GM12864 (cell line): ENCODE measurements around the gene ZNF638.

ENCODE experiments used
- DNase-seq: peaks from one replicate; pipeline ENCODE4 v3.0.0-alpha.2; 2011; ENCODE audit warnings: low read depth
- H3K4me3 ChIP-seq: 2 replicates; pipeline ENCODE4 v1.5.1; 2011; ENCODE audit warnings: mild to moderate bottlenecking, low read depth, low read length, control low read depth
- TF ChIP-seq, protein P1 (sequence below): IDR thresholded peaks from 2 replicates; pipeline ENCODE4 v1.5.1; 2011; ENCODE audit warnings: low read depth, mild to moderate bottlenecking, moderate library complexity, low read length, control low read depth, inconsistent platforms; ENCODE audit errors: missing control alignments

The ZNF638 gene

DNA sequence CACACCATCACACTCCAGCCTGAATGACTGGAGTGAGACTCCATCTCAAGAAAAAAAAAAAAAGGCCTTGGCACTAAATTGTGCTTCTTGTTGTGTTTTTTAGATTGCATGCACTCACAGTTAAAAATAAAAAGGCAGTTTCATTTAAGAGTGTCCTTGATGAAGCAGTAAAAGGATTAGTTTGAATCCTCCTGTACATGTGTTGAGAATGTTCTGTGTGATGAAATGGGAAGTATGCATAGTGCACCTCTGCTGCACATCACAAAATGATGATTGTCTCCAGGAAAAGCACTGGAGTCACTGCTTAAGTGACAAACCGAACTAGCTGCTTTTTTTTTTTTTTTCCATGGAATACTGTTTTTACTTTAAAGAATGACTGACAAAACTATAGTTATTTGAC is 144.9 kb downstream of the ZNF638 start:
- TF ChIP-seq, protein P1, sequence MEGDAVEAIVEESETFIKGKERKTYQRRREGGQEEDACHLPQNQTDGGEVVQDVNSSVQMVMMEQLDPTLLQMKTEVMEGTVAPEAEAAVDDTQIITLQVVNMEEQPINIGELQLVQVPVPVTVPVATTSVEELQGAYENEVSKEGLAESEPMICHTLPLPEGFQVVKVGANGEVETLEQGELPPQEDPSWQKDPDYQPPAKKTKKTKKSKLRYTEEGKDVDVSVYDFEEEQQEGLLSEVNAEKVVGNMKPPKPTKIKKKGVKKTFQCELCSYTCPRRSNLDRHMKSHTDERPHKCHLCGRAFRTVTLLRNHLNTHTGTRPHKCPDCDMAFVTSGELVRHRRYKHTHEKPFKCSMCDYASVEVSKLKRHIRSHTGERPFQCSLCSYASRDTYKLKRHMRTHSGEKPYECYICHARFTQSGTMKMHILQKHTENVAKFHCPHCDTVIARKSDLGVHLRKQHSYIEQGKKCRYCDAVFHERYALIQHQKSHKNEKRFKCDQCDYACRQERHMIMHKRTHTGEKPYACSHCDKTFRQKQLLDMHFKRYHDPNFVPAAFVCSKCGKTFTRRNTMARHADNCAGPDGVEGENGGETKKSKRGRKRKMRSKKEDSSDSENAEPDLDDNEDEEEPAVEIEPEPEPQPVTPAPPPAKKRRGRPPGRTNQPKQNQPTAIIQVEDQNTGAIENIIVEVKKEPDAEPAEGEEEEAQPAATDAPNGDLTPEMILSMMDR: no peak
- no peak for DNase-seq
- H3K4me3 ChIP-seq: no peak overlapping the region

DNA sequence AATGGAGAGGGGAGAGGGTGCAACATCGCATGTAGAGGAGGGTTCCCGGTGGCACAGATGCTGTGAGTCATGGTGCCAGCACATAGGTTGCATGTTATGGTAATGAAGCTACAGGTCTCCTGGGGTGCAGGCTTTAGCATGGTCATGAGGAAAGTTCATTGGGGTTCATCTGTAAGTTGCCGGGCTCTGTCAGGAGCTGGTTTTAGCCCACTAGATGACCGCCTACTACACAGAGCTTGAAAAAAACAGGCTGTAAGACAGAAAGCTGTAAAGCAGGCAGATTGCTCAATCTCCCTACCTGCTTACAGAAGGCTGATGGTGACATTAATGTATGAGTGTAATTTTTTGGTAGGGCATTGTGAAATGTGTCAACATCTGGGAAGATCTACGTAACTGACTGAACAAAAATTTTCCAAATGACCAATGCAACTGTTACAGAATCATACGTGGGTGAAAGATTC is 145.7 kb downstream of the ZNF638 start:
- DNase-seq: no peak
- TF ChIP-seq, protein P1: no peak
- no peak overlapping the region for H3K4me3 ChIP-seq

DNA sequence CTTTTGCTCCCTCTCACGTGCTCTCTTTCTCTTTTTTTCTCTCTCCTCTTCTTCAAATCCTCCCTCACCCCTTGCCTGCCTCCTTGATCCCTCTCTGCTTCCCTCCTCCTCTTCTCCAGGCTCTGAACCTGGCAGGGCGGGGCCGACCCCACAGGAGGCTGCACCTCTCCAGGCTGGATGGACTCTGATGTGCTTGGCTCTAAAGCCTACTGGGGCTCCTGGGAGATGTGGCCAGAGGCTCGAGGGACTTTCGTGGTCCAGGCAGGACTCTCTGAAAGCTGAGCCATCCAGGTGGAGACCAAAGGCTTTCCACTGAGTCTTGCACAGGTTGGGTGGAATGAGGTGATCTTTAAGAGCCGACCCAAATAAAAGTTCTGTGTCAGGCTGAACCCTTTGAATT is 147.2 kb downstream of the ZNF638 start:
- TF ChIP-seq, protein P1: no peak
- no peak overlapping the region for H3K4me3 ChIP-seq
- DNase-seq: no peak

DNA sequence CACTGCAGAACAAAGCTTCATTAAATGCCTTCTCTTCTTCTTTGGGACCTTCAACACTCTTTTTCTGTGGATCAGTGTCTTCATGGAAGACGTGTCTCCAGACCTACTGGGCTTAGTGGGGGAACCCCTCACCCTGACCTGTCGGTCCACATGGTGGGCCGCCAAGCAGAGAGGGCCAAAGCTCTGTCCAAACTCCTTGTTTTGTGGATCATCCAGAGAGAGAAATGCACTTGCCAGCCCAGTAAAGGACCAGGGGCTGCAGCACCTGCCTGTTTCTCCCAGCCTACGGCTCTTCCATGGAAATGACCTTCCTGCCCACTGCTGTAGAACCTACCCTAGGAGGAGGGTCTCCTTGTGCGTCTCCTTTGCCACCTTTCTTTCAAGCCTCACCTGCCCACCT is 147.7 kb downstream of the ZNF638 start:
- no peak for DNase-seq
- no peak overlapping the region for H3K4me3 ChIP-seq
- TF ChIP-seq, protein P1: no peak

DNA sequence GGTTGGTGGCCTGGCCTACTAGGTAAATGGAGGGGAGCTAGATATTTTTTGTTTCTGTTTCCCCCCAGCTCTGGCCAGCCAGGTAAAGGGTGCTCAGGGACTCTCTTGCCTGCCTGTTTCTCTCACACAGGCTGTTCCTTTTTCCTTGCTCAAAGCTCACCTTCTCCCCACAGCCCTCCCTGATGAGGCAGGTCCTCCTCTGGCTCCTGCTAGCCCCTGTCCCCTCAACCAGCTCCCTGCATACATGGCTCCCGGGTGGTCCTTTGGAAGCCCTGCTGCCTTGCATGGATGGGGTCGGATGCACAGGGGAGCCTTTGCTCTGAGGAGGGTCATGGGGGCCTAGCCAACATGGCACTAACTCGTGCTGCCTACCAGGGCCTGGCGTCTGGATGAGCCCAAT is 149.5 kb downstream of the ZNF638 start:
- TF ChIP-seq, protein P1: no peak
- DNase-seq: no peak
- H3K4me3 ChIP-seq: no peak overlapping the region

DNA sequence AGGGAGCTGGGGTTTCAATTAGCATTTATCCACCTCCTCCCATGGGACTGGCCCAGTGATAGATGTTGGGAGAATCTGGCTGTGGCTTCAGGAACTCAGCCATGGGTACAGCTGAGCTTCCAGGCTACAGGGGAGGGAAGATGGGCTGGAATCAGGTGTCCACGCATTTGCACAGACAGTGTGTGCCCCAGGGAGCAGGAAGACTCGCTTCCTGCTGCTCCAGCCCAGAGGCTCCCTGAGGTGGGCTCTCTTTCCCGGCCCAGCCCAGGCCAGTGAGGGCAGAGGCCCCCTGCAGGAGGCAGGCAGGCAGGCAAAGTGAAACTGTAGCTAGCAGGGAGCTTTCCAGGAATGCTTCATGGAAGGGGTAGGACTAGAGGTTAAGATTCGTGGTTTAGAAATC is 150.5 kb downstream of the ZNF638 start:
- DNase-seq: no peak
- TF ChIP-seq, protein P1: no peak
- no peak overlapping the region for H3K4me3 ChIP-seq

DNA sequence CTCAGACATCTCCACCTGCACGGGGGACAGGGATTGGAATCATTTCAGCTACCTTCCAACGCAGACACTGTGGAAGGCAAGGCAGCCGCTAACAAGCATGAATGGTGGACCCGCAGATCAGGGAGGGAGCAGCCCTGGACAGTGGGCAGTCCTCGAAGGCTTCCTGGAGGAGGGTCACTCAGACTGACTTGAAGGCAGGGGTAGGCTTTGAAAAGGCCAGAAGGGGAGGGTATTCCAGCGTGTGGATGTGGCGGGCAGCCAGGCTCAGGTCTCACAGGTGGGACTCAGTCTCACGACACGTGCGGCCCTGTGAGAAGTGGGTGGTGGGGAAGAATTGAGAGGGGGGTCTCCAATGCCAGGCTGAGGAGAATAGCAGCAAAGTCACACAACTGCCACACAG is 151.7 kb downstream of the ZNF638 start:
- H3K4me3 ChIP-seq: no peak overlapping the region
- no peak for DNase-seq
- TF ChIP-seq, protein P1: no peak
